ENCODE data around the gene AGTPBP1. TPM values are rescaled to one million over a fixed set of nuclear protein-coding genes. Genes with fewer than 3 reads are reported as not detected.
"Not testable (repeated sequence)": the region's sequence is repeated elsewhere in the genome, so short reads cannot be mapped to it uniquely, and the experiment has no call there.

AGTPBP1 gene
- total and polyA plus RNA-seq, 2 of the 8 experiments (the other 6 are each of a cell fraction or from before 2014, with no cell fraction given): 13.4 to 65.2 TPM

GRCh38 chr9:85573546-85573945 is 168.2 kb downstream of the AGTPBP1 start:
- H3K56ac ChIP-seq (replicated peaks; ENCODE audit: insufficient read length, low read depth, low read length); H2BK20ac ChIP-seq (ENCODE audit: low read length); H2BK5ac ChIP-seq (ENCODE audit: low read depth, low read length); H3K18ac ChIP-seq (ENCODE audit: extremely low read depth, low read length); H3K4me2 ChIP-seq (ENCODE audit: insufficient read depth in 1 of 2, low read depth in 2 of 2, low read length in 2 of 2); DNase-seq (ENCODE audit: low read depth in 1 of 2, low spot score in 2 of 2); H4K20me1 ChIP-seq (replicated peaks in 1 of 2; ENCODE audit: control insufficient read depth in 1 of 2, insufficient read depth in 2 of 2, low read length in 2 of 2); H2BK15ac ChIP-seq (ENCODE audit: low read length); H2BK120ac ChIP-seq (replicated peaks; ENCODE audit: low read depth, low read length); H3K4me3 ChIP-seq (ENCODE audit: extremely low read depth in 1 of 4, insufficient read depth in 2 of 4, low read depth in 3 of 4, low read length in 4 of 4); H4K5ac ChIP-seq (ENCODE audit: insufficient read length, low read depth, low read length); H3K14ac ChIP-seq (ENCODE audit: insufficient read length); H2AFZ ChIP-seq (ENCODE audit: low read length); H3K4ac ChIP-seq (replicated peaks; ENCODE audit: insufficient read length, low read depth, low read length); H2AK5ac ChIP-seq (ENCODE audit: low read depth, low read length); H3K23ac ChIP-seq (ENCODE audit: insufficient read length); H3K9me3 ChIP-seq (ENCODE audit: insufficient read depth in 2 of 2, low read depth in 1 of 2, low read length in 1 of 2); H3K79me1 ChIP-seq (ENCODE audit: low read depth, low read length); H4K8ac ChIP-seq (ENCODE audit: extremely low read depth, insufficient read depth, low read length); CTCF ChIA-PET (ENCODE audit: partially characterized antibody); H3K4me1 ChIP-seq (replicated peaks in 1 of 4; ENCODE audit: control insufficient read depth in 3 of 4, insufficient read depth in 4 of 4, low read length in 3 of 4); H3K27ac ChIP-seq (ENCODE audit: low read depth, low read length); H4K91ac ChIP-seq (replicated peaks; ENCODE audit: insufficient read length, low read length); H3K27me3 ChIP-seq (replicated peaks in 1 of 4; ENCODE audit: control insufficient read depth in 3 of 4, extremely low read depth in 1 of 4, insufficient read depth in 3 of 4, low read length in 3 of 4); H3K9ac ChIP-seq (replicated peaks in 1 of 4; ENCODE audit: extremely low read depth in 1 of 4, low read depth in 3 of 4, low read length in 3 of 4); H2BK12ac ChIP-seq (ENCODE audit: low read depth, low read length); FAIRE-seq; H3K23me2 ChIP-seq (ENCODE audit: low read depth, low read length); POLR2A ChIA-PET (ENCODE audit: partially characterized antibody); H3K79me2 ChIP-seq (ENCODE audit: control insufficient read depth in 1 of 2, insufficient read depth in 2 of 2, low read length in 2 of 2): not testable (repeated sequence)
- WGBS, 2 experiments (ENCODE audit: extremely low coverage in 1 of 2, insufficient coverage in 1 of 2, insufficient read length in 1 of 2, insufficient replicate concordance in 2 of 2, low coverage in 1 of 2, low lambda C conversion rate in 2 of 2, missing lambda C conversion rate in 1 of 2): 96% methylated on average over 11 of the region's 26 CpGs; no CpG with 5 or more reads in 1 of the 2 experiments
- peaks cover 0 to 11% (median 4%) of the 10 kb centered on the region in 4 experiments; a peak in 2 of 8 replicates for H3K36me3 ChIP-seq (ENCODE audit: control insufficient read depth in 2 of 4, insufficient read depth in 4 of 4, low read length in 3 of 4)

- H4K5ac ChIP-seq (ENCODE audit: insufficient read length, low read depth, low read length); H2BK20ac ChIP-seq (ENCODE audit: low read length); H4K8ac ChIP-seq (ENCODE audit: extremely low read depth, insufficient read depth, low read length); H3K79me2 ChIP-seq (ENCODE audit: control insufficient read depth in 1 of 2, insufficient read depth in 2 of 2, low read length in 2 of 2); H3K4ac ChIP-seq (replicated peaks; ENCODE audit: insufficient read length, low read depth, low read length); H3K4me1 ChIP-seq (replicated peaks in 1 of 4; ENCODE audit: control insufficient read depth in 3 of 4, insufficient read depth in 4 of 4, low read length in 3 of 4); H4K20me1 ChIP-seq (replicated peaks in 1 of 2; ENCODE audit: control insufficient read depth in 1 of 2, insufficient read depth in 2 of 2, low read length in 2 of 2); H3K4me2 ChIP-seq (ENCODE audit: insufficient read depth in 1 of 2, low read depth in 2 of 2, low read length in 2 of 2); H2BK5ac ChIP-seq (ENCODE audit: low read depth, low read length); CTCF ChIA-PET (ENCODE audit: partially characterized antibody); H3K23ac ChIP-seq (ENCODE audit: insufficient read length); H3K9me3 ChIP-seq (ENCODE audit: insufficient read depth in 2 of 2, low read depth in 1 of 2, low read length in 1 of 2); H3K27ac ChIP-seq (ENCODE audit: low read depth, low read length); H4K91ac ChIP-seq (replicated peaks; ENCODE audit: insufficient read length, low read length); H3K4me3 ChIP-seq (ENCODE audit: extremely low read depth in 1 of 4, insufficient read depth in 2 of 4, low read depth in 3 of 4, low read length in 4 of 4); H3K23me2 ChIP-seq (ENCODE audit: low read depth, low read length); H2BK15ac ChIP-seq (ENCODE audit: low read length); H3K14ac ChIP-seq (ENCODE audit: insufficient read length); H3K27me3 ChIP-seq (replicated peaks in 1 of 4; ENCODE audit: control insufficient read depth in 3 of 4, extremely low read depth in 1 of 4, insufficient read depth in 3 of 4, low read length in 3 of 4); H3K18ac ChIP-seq (ENCODE audit: extremely low read depth, low read length); H2BK12ac ChIP-seq (ENCODE audit: low read depth, low read length); H2AFZ ChIP-seq (ENCODE audit: low read length); H3K9ac ChIP-seq (replicated peaks in 1 of 4; ENCODE audit: extremely low read depth in 1 of 4, low read depth in 3 of 4, low read length in 3 of 4); H2BK120ac ChIP-seq (replicated peaks; ENCODE audit: low read depth, low read length); H3K79me1 ChIP-seq (ENCODE audit: low read depth, low read length); H3K56ac ChIP-seq (replicated peaks; ENCODE audit: insufficient read length, low read depth, low read length); H2AK5ac ChIP-seq (ENCODE audit: low read depth, low read length); POLR2A ChIA-PET (ENCODE audit: partially characterized antibody); FAIRE-seq; DNase-seq (ENCODE audit: low read depth in 1 of 2, low spot score in 2 of 2): not testable (repeated sequence)
- 97% methylated on average over 5 of the region's 11 CpGs; no CpG with 5 or more reads in 1 of the 2 experiments for WGBS, 2 experiments (ENCODE audit: extremely low coverage in 1 of 2, insufficient coverage in 1 of 2, insufficient read length in 1 of 2, insufficient replicate concordance in 2 of 2, low coverage in 1 of 2, low lambda C conversion rate in 2 of 2, missing lambda C conversion rate in 1 of 2)
- peaks cover 0 to 11% (median 4%) of the 10 kb centered on the region in 4 experiments; a peak in 2 of 8 replicates for H3K36me3 ChIP-seq (ENCODE audit: control insufficient read depth in 2 of 4, insufficient read depth in 4 of 4, low read length in 3 of 4)
Measured at GRCh38 chr9:85572917-85573316, 168.8 kb downstream of the AGTPBP1 start.

Measured in H1 (cell line).